Suppressor macrophage treated with lipopolysaccharide for 4 hours (primary cell): Measurements from ENCODE around the gene TASP1.
"Not testable (repeated sequence)": the region's sequence is repeated elsewhere in the genome, so short reads cannot be mapped to it uniquely, and the experiment has no call there.

ENCODE experiments used
- DNase-seq: peaks from one replicate; pipeline ENCODE4 v3.0.0-alpha.2; 2020

Gene TASP1

DNA sequence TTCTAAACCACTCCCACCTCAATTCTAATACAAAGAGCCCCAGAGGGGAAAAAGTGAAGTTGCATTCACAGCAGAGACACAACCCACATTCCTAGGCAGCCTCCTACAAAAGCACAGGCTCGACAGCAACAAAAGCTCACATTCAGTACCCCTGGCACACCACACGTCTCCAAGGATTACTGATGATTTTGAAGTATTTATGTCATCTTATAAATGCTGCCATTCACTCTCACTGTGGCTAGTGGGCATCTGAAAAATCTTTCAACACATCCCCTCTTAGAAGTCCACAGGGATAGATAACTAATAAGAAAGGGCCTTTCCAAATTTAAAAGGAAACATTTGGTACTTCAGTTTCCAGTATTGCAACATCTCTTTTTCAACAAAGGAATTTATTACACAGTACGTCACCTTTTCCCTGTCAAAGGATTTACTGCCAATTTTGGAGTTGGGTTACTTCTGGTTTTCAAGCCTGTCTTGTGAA is 146.7 kb downstream of the TASP1 start:
- peak; percentile 35 for DNase-seq

DNA sequence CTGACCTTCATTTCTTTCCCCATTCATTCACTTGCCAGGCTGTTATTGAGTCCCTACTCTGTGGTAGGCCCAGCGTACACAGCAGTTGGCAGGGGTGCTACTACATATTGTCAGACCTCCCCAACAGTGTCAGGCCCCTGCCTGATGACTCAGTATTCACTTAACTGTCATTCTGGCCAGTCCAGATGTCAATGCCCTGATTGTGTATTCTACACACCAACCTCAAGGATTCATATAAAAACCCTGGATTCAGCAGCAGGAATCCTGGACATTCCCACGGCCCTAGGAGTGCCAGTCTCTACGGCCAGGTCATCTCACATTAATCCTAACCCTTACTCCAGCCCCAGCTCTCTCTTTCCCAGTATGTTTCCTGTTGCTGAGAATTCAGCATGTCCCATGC is 151.5 kb downstream of the TASP1 start:
- DNase-seq, result no peak

DNA sequence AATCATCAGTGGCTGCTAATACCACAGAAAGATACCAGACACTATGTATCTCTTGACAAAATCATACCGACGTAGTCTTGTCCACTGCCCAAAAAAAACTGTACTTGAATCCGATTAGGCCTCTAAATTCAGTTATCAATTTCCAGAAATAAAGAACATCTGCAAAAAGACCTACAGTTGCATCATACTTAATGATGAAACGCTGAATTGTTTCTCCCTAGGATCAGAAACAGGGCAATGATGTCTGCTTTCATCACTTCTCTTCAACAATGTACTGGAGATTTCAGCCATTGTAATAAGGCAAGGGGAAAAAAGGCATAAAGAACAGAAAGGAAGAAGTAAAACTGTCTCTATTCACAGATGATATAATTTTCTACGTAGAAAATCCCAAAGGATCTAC is 152.0 kb downstream of the TASP1 start:
- no peak for DNase-seq

DNA sequence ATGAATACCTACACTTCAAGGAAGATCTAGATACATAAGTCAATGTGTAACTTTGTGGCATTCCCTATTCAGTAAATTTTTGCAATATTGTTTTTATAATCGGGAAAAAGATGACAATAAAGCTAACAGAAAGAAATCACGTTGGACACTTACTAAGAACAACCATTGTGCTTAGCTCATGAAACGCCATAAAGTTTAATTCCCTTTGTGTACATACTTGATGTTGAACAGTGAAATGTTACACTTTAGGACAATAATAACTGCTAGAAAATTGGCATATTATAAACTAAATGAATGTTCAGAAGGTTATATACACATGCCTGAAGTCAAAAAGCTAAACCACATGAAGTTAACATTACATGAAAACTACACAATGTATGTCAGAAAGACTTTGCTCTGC is 153.2 kb downstream of the TASP1 start:
- DNase-seq, result no peak

DNA sequence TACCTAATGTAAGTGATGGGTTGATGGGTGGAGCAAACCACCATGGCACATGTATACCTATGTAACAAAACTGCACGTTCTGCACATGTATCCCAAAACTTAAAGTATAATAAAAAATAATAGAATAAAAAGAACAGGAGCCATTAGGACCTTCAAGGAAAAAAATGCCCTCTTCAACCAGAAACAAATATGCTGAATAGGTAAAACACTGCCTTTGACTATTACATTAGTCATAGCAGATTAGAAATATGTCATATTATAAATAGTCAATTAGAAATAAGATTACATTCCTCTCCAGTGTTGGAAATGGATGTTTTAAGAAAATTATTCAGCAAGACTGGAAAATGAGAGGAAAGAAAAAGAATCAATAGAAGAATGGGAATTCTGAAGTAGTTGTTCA is 153.7 kb downstream of the TASP1 start:
- not testable (repeated sequence) for DNase-seq

DNA sequence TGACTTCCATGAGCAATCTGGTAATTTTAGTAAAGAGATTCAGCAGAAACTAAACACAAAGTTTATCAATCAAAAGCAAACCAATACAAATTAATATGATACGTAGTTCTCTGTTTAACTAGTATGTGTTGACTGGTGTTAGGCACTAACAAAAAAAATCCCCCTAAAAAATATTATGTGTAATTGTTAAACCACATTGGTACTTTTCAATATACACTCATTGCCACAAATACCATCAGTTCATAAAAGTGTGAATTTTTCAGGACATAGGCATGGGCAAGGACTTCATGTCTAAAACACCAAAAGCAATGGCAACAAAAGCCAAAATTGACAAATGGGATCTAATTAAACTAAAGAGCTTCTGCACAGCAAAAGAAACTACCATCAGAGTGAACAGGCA is 155.3 kb downstream of the TASP1 start:
- not testable (repeated sequence) for DNase-seq

DNA sequence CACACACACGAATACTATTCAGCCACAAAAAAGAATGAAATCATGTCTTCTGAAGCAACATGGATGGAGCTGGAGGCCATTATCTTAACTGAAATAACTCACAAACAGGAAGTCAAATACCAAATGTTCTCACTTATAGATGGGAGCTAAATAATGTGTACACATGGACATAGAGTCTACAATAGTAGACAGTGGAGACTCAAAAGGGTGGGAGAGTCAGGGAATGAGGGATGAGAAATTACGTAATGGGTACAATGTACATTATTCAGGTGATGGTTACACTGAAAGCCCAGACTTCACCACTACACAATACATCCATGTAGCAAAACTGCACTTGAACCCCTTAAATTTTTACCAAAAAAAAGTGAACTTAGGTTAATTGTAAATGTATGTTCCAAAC is 160.4 kb downstream of the TASP1 start:
- no peak for DNase-seq

DNA sequence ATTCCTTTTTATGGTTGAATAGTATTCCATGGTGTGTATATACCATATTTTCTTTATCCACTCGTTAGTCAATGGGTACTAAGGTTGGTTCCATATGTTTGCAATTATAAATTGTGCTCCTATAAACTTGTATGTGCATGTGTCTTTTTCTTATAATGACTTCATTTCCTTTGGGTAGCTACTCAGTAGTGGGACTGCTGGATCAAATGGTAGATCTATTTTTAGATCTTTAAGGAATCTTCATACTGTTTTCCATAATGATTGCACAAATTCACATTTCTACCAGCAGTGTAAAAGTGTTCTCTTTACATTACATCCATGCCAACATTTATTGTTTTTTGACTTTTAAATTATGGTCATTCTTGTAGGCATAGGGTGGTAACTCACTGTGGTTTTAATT is 164.3 kb downstream of the TASP1 start:
- DNase-seq, result no peak

DNA sequence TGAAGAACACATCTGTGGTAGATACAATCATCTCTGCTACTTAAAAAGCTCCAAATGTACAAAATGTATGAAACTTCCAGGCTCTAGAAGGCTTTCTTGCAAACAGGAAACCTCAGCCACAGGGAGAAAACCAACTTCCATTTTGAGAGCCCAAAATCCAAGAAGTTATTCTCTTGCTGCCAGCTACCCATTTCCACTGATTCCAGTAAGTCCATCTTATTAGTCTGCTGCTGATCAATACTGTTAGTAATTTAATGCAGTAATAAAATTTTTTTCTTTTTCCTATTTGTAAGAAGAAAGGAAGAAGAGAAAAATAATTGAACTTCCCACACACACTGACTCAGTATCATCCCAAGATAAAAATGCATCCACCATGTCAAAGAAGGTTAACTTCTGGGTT is 169.5 kb downstream of the TASP1 start:
- no peak for DNase-seq

DNA sequence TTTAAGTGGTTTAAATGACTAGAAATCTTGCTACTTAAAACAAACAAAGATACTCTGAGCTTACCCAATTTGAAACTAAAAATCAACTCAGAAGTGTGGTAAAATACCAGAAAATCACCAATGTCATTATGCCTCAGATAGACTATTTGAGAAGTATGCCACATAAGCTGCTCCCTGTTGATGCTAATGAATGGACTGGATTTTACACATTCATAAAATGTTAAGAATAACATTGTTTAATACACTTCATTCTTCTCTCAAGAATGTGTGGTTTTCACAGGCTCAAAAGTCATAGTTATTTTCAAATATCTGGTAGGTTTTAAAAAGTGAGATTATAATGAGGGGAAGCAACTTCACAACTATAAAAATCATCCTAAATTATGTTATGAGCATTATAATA is 170.6 kb downstream of the TASP1 start:
- no peak for DNase-seq

DNA sequence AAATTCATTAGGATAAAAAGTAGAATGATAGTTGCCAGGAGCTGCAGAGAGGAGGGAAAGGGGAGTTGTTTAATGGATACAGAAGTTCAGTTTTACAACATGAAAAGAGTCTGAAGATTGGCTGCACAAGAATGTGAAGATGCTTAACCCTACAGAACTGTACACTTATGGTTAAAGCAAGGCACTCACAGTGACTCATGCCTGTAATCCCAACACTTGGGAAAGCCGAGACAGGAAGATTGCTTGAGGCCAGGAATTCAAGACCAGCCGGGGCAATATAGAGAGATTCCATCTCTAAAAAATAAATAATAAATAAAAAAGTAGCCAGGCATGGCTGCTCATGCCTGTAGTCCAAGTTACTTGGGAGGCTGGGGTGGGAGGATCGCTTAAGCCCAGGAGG is 174.0 kb downstream of the TASP1 start:
- no peak for DNase-seq

DNA sequence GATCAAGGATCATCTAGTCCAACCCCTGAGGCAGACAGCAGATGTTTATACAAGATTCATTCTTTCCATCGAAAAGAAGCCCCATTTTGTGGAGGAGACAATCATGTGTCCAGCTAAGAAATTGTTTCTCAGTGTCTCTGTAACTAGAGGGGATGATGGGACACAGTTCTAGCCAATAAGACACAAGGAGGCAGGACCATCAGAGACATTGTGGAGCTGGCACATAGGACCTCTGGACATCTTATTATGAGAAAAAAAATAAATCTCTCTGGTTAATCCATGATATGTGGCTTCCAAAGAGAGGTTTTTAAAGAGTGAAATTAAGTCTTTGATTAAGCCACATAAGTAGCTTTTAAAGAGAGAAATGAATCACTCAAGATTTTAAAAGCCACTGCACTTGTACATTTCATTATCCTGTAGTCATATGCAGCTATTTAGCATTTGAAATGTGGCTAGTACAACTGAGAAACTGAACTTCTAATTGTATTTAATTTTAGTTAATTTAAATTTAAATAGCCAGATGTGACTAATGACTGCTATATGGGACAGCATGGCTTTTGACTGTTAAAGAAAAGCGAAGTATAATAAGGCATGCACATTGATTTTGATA is 176.8 kb downstream of the TASP1 start:
- no peak for DNase-seq

DNA sequence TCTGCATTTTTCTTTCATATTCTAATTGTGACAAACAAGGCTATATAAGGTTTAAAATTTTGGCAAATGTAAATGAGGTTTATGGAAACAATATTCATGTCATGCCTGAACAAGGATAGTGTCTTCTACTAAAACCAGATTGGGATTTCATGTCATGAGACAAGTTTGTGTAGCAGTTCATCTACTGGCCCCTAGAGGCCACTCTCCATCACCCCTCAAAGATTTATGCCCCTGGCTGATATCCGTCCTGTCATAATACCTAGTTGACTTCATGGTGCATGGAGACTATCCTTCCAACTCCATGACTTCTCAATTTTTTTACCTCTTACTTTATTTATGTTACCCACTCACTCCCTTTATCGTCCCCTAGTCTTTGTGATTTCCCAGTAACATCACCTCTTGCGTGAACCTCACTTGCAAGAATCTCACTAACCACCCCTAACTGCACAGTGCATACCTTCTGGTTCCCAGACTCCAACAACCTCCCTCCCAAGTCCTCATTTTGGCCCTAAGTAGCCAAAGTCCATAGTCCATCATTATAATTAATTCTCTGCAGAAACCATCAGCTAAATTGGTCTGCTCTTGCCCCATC is 179.8 kb downstream of the TASP1 start:
- DNase-seq, result peak; percentile 44

DNA sequence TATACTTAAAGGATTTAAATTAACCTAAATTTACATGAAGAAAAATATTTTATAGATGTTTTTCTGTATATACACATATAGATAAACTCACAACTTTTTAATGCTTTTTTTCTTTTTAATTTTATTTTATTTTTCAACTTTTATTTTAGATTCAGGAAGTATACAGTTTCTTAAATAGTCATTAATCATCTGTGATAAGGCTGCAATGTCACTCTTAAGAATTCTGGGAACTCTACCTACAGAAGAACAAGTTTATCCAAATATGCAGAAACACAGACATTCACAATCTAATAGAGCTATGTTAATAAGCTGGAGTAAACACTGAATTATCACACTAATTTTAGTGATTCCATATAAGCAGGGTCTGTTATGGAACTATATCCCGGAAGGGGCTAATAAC is 181.2 kb downstream of the TASP1 start:
- no peak for DNase-seq

DNA sequence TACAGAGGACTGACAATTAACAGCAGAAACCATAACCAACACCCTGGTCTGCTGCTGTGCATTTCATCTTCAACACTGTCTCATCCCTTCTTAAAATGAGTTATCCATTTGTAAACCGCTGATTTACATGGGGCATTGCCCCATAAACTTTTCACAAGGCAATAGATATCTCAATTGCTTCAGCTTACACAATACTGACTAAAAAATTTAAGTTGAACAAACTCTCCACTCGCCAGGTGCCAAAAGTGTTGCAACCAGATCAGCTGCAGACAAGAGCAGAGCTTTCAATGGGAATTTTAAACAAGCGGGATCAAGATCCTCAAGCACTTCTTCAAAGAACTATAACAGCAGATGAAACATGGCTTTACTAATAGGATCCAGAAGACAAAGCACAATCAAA is 183.0 kb downstream of the TASP1 start:
- no peak for DNase-seq

DNA sequence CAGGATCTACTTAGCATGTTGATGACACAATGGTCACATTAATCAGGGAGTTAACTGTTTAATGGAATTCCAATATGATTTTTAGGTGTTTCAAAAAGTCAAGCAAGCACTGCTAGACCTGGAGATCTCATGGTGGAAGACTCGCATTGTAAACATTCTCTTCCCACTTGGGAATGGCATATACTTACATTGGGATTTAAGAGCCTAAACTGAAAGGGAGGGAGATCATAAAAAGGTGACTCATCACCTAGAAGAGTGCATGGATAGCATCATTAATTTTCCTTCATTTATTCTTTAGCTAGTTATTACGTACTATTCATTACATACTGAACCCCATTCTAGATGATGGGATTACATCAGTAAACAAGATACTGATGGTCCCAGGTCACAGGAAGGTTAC is 185.4 kb downstream of the TASP1 start:
- DNase-seq, result no peak

DNA sequence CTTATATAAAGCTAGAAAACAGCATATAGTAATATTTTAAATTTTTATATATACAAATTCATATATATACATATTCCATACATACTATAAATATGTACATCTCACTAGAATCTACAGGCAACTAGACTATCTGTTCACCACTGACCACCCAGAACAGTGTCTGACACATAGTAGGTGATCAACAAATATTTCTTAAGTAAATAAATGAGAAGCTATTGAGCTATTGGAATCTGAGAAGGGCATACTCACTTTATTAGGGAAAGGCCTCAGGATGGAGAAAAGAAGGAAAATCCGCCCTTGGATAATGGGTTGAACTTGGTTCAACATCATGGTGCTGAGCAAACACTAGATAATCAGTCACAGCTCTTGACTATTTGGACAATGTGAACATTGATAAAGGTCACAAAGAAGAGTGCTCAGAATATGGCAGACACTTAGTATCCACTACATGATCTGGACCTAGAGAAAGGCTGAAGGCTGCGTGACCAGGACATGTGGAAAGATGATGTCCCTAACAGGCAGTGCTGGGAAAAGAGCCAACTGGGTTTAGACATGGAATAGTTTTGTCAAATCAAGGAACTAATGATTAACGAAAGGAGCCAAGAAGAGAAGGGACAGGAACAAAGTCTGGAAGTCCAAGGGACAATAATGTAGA is 186.1 kb downstream of the TASP1 start:
- no peak for DNase-seq

DNA sequence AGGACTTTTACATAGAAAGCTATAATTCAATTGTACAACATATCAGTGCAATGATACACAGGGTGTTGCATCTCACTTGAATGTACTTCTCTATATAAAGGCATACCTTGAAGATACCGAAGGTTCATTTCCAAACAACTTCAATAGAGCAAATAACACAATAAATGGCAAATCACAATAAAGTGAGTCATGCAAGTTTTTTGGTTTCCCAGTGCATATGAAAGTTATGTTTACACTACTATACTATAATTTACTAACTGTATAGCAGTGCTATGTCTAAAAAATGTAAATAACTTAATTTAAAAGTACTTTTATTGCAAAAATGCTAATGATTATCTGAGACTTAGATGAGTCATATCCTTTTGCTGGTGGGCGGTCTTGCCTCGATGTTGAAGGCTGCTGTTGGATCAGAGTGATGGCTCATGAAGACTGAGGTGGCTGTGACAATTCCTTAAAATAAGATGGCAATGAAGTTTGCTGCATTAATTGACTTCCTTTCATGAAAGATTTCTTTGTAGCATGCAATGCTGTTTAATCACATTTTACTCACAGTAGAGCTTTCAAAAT is 188.8 kb downstream of the TASP1 start:
- DNase-seq, result no peak

DNA sequence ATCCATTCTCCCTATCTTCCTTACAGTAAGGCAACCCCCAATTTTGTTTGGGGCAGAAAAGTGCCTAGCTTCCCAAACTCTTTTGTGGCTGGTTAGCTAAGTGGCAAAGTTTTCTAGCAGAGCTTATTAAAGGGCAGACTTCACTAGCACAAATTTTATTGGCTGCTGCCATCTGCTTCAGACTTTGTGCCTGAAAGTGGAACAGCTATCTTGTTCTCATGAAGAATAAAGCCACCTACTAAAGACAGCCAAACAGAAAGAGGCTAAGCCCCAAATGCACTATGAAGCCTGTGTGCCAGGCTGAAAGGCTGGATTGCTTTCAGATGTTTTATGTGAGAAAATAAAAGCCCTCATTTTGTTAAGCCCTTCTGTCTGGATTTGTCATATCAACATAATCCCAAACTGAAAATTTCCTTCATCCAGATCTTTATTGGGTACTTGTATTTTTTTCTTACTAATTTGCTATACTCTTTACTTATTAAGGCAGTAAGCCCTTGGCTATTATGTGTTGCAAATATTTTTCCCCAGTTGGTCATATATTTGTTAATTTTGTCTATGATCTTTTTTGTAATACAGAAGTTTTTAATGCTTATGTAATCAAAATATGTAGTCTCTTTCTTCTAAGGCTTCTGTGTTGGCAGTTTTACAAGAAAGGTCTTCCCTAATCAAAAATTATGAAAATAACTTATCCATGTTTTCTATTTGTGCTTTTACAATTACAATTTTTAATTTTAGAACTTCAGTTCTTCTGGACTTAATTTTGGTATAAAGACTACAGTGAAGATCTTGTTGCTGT is 191.1 kb downstream of the TASP1 start:
- DNase-seq, result no peak

DNA sequence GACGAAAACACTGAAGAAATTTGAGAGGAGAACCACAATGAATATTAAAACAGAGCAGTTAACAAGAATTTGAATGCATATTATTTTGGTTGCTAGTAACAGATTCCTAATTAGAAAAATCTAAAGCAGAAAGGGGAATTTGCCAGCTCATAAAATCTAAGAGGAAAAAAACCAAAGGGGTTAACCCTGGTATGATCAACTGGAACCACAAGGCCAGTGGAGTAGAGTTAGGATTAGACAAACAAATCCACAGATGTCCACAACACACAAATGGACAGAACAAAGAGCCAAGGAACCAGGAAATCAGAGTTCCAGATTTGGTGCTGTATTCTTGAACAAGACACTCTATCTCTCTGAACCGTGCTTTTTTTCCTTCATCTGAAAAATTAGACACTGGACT is 195.0 kb downstream of the TASP1 start:
- no peak for DNase-seq

DNA sequence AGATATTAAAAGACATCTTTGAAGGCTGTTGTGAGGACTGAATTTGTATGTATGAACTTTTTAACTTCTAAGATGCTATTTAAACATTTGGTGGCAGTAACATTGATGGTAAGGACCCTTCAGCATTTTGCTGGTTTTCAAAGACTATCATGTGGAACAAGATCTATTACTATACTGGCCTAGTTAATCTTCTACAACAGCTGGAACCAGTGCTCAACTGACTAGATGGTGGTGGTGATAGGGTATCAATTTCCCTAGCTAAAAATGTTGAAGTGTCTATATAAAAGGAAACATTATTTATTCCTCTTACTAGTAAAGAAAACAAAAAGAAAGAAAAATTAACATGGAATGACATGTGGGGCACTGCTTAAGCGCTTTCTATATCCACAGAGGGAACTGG is 195.7 kb downstream of the TASP1 start:
- no peak for DNase-seq

DNA sequence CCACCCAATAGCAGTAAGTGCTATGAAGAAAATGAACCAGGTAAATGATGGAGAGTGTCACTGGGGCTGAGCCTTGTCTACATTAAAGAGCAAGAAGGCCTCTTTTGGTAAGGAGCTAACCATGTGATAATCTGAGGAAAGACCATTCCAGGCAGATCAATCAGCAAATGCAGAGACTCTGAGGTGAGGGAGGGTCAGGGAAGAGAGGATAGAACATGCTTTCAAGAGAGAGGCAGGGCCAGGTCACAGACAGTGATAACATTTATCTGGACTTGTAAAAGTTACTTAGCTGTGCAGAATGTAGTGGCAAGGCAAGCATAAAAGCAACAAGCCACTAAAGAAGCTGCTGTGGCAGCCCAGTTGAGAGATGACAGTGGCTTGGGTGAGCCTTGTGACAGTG is 197.3 kb downstream of the TASP1 start:
- DNase-seq, result no peak

DNA sequence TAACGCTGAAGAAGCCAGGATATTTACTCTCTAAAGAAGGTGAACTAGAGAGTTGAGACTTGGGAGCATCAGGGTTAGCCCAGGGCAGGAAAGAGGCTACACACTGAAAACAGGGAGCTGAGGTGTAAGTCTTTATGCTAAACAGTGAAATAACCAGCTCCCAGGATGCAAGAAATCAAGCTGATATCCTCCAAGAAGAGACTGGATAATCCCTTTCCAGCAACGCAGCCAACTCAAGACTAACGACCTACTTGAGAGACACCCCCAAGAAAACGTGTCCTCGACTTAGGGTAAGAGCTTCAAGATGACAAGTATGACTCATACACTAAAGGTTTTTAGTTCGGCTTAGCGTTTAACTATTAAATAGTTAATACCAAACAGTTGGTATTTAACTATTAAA is 202.2 kb downstream of the TASP1 start:
- DNase-seq, result no peak

DNA sequence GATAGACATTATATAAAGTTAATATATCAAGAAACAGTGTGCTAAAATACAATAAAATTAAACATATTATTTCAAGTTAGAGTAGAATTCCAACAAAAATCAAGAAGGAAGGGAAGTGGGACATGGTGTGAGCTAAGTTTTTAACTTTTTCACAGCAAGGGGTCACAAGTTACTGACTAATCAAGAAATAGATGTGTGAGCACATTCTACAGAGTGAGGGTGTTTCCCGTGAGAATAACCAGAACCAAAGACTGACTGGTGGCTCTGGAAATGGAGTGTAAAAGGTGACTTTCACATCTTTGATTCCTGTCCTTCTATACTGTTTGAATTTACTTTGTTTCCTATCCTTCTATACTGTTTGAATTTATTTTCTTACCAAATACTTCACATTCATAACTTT is 206.6 kb downstream of the TASP1 start:
- peak; percentile 6 for DNase-seq
